HG03139 (cell line): ENCODE measurements around the gene HDAC2.
"Not testable (repeated sequence)": the region's sequence is repeated elsewhere in the genome, so short reads cannot be mapped to it uniquely, and the experiment has no call there.

ENCODE experiments used
- ATAC-seq: cut with Tn5 transposase; IDR thresholded peaks from one replicate; pipeline ENCODE4 v1.9.1; 2021; ENCODE audit not compliant: unreplicated experiment

Gene HDAC2

GRCh38 chr6:113920663-113921267 lies 50.2 kb downstream of the HDAC2 start:
- ATAC-seq = peak; percentile 96

- ATAC-seq = not testable (repeated sequence)
Observed at GRCh38 chr6:113910285-113910684, 60.7 kb downstream of the HDAC2 start.

- no peak for ATAC-seq
Observed at GRCh38 chr6:113909224-113909856, 61.6 kb downstream of the HDAC2 start.

GRCh38 chr6:113908801-113909200 lies 62.1 kb downstream of the HDAC2 start:
- ATAC-seq = no peak

GRCh38 chr6:113907102-113907815 lies 63.7 kb downstream of the HDAC2 start:
- no peak for ATAC-seq

- ATAC-seq = no peak
Observed at GRCh38 chr6:113903666-113904330, 67.2 kb downstream of the HDAC2 start.

GRCh38 chr6:113901482-113901881 lies 69.5 kb downstream of the HDAC2 start:
- no peak for ATAC-seq

GRCh38 chr6:113894712-113895674 lies 76.0 kb downstream of the HDAC2 start:
- no peak for ATAC-seq

GRCh38 chr6:113893866-113894265 lies 77.1 kb downstream of the HDAC2 start:
- ATAC-seq = no peak

GRCh38 chr6:113893451-113893850 lies 77.5 kb downstream of the HDAC2 start:
- ATAC-seq = no peak

GRCh38 chr6:113888956-113889630 lies 81.9 kb downstream of the HDAC2 start:
- ATAC-seq = no peak

- ATAC-seq = no peak
Observed at GRCh38 chr6:113888493-113888892, 82.5 kb downstream of the HDAC2 start.

- ATAC-seq = no peak
Observed at GRCh38 chr6:113886512-113886911, 84.4 kb downstream of the HDAC2 start.

GRCh38 chr6:113884011-113884410 lies 86.9 kb downstream of the HDAC2 start:
- no peak for ATAC-seq
